T-helper 1 cell treated with Interleukin-12 subunit alpha and Interleukin-12 subunit beta and Interleukin-4 antibody, amounts not matched to agents 30 μg/mL and 1 μg/mL, for 36 hours (primary cell): ENCODE data around the gene CARD14.
"Not testable (repeated sequence)": the region's sequence is repeated elsewhere in the genome, so short reads cannot be mapped to it uniquely, and the experiment has no call there.

Source experiments
- H3K27ac Mint-ChIP-seq: one replicate; pipeline ENCODE4 v1.8.0; 2021; ENCODE audit warnings: mild to moderate bottlenecking, mixed read lengths
- H3K27me3 Mint-ChIP-seq: one replicate; pipeline ENCODE4 v1.8.0; 2021; ENCODE audit warnings: low read depth, mixed read lengths
- H3K36me3 Mint-ChIP-seq: one replicate; pipeline ENCODE4 v1.8.0; 2021; ENCODE audit warnings: low read depth, mixed read lengths
- H3K4me1 Mint-ChIP-seq: one replicate; pipeline ENCODE4 v1.8.0; 2021; ENCODE audit warnings: low read depth, mixed read lengths
- H3K4me3 Mint-ChIP-seq: one replicate; pipeline ENCODE4 v1.8.0; 2021; ENCODE audit warnings: mild to moderate bottlenecking, moderate library complexity, mixed read lengths
- H3K9me3 Mint-ChIP-seq: one replicate; pipeline ENCODE4 v1.8.0; 2021; ENCODE audit warnings: mixed read lengths

The CARD14 gene

DNA sequence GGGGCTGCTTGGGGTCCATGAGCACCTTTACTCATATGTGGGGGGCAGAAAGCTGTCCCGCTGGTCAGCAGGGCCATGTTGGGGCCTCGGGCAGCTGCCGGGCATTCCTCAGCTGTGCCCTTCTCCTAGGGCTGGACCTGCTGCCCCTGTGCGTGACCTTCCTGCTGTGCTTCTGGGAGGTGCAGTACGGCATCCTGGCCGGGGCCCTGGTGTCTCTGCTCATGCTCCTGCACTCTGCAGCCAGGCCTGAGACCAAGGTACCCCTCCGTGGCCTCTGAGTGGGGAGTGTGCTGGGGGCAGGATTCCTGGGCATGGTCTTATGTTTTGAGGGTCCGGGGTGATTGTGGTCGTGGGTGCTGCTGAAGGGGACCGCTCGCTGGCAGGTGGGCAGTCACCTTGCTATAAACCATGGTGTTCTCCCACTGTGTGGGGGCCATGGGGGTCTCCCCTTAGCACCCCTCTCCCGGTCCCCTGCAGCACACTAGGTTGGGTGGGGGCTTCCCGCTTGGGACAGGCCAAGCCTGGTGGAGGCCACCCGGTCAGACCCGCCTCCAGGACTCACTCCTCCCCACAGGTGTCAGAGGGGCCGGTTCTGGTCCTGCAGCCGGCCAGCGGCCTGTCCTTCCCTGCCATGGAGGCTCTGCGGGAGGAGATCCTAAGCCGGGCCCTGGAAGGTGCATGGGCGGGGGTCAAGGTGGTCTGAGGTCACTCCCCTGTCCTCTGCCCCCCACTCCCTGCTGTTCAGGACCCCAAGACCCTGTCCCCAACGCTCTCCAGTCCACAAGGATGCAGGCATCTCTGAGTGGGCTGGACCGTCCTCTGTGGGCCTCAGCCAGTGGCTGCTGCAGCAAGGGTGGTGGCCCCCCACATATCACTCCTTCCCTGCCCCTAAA, 78.4 kb downstream of the CARD14 start:
- Mint-ChIP-seq H3K9me3 (no peaks in the 10 kb centered on the region), H3K27ac (no peak overlapping the region), H3K4me1 (peaks cover 13% of the 10 kb centered on the region), H3K27me3 (no peaks in the 10 kb centered on the region), H3K4me3 (no peak overlapping the region), H3K36me3 (no peaks in the 10 kb centered on the region)

DNA sequence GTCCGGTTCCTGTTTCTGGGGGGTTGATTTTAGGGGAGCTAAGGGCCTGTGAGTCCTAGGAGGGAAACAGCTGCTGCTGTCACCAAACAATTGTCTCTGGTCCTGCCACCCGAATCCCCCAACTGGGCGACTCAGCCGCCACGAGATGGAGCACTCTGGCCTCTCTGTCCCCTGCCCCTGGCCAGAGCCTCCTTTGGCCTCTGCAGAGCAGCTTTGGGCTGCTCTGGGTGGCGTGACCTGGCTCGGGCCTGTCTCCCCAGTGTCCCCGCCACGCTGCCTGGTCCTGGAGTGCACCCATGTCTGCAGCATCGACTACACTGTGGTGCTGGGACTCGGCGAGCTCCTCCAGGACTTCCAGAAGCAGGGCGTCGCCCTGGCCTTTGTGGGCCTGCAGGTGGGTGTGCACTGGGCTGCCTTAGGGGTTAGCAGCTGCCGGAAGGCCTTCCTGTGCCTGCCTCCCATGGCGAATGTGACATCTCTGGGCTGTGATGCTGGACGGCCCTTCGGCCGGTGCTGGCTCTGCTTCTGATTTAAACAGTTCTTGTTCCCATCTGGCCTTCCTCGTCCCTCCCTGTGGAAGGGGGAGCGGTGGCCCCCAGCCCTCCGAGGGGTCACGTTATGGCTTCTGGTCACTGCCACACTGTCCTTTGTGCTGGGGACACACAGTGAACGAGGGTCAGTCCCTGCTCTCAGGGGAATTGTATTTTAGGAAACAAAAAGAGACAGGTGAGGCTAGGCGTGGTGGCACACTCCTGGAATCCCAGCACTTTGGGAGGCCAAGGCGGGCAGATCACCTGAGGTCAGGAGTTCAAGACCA, 79.3 kb downstream of the CARD14 start:
- H3K36me3 Mint-ChIP-seq = no peaks in the 10 kb centered on the region
- H3K4me1 Mint-ChIP-seq = peaks cover 17% of the 10 kb centered on the region
- no peak overlapping the region for H3K27ac Mint-ChIP-seq
- H3K4me3 Mint-ChIP-seq = no peak overlapping the region
- no peaks in the 10 kb centered on the region for H3K27me3 Mint-ChIP-seq
- no peaks in the 10 kb centered on the region for H3K9me3 Mint-ChIP-seq

GRCh38 chr17:80251966-80252365, 82.1 kb downstream of the CARD14 start:
- H3K9me3 Mint-ChIP-seq = no peaks in the 10 kb centered on the region
- H3K4me3 Mint-ChIP-seq = no peak overlapping the region
- no peaks in the 10 kb centered on the region for H3K27me3 Mint-ChIP-seq
- no peak overlapping the region for H3K27ac Mint-ChIP-seq
- H3K4me1 Mint-ChIP-seq = peaks cover 38% of the 10 kb centered on the region
- H3K36me3 Mint-ChIP-seq = peaks cover 4% of the 10 kb centered on the region

GRCh38 chr17:80252871-80253270, 83.0 kb downstream of the CARD14 start:
- Mint-ChIP-seq H3K9me3 (no peaks in the 10 kb centered on the region), H3K27me3 (no peaks in the 10 kb centered on the region), H3K4me3 (peak overlapping the region; percentile 32), H3K27ac (peak overlapping the region; percentile 61), H3K4me1 (peaks cover 43% of the 10 kb centered on the region), H3K36me3 (peaks cover 4% of the 10 kb centered on the region)

- H3K36me3 Mint-ChIP-seq = peaks cover 4% of the 10 kb centered on the region
- H3K4me1 Mint-ChIP-seq = peaks cover 53% of the 10 kb centered on the region
- H3K9me3 Mint-ChIP-seq = no peaks in the 10 kb centered on the region
- H3K4me3 Mint-ChIP-seq = peak overlapping the region; percentile 67
- no peaks in the 10 kb centered on the region for H3K27me3 Mint-ChIP-seq
- peak overlapping the region; percentile 94 for H3K27ac Mint-ChIP-seq
Measured at GRCh38 chr17:80253631-80254395, 84.0 kb downstream of the CARD14 start.

- Mint-ChIP-seq H3K27me3 (no peaks in the 10 kb centered on the region), H3K9me3 (no peaks in the 10 kb centered on the region), H3K27ac (peak overlapping the region; percentile 94), H3K4me1 (peaks cover 60% of the 10 kb centered on the region), H3K36me3 (peaks cover 5% of the 10 kb centered on the region), H3K4me3 (peak overlapping the region; percentile 67)
Measured at GRCh38 chr17:80254396-80255251, 84.8 kb downstream of the CARD14 start.

DNA sequence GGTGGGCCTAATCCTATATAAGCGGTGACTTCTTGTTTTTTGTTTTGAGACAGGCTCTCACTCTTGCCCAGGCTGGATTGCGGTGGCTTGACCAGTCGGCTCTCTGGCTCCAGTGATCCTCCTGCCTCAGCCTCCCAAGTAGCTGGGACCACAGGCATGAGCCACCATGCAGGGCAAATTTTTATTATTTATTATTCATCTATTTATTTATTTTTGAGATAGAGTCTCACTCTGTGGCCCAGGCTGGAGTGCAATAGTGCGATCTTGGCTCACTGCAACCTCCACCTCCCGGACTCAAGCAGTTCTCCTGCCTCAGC, 86.2 kb downstream of the CARD14 start:
- H3K27ac Mint-ChIP-seq = peak overlapping the region; percentile 94
- no peak overlapping the region for H3K4me3 Mint-ChIP-seq
- H3K36me3 Mint-ChIP-seq = peaks cover 7% of the 10 kb centered on the region
- H3K9me3 Mint-ChIP-seq = no peaks in the 10 kb centered on the region
- no peaks in the 10 kb centered on the region for H3K27me3 Mint-ChIP-seq
- peaks cover 62% of the 10 kb centered on the region for H3K4me1 Mint-ChIP-seq

- no peak overlapping the region for H3K4me3 Mint-ChIP-seq
Measured at GRCh38 chr17:80257716-80258213, 87.9 kb downstream of the CARD14 start.

DNA sequence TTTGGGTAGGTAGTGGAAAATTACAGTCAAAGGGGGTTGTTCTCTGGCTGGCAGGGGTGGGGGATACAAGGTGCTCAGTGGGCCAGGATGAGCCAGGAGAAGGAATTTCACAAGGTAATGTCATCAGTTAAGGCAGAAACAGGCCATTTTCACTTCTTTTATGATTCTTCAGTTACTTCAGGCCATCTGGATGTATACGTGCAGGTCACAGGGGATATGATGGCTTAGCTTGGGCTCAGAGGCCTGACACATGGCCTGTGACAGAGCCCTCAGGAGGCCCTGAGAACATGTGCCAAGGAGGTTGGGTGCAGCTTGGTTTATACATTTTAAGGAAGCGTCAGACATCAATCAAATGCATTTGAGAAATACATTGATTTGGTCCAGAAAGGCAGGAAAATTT, 88.5 kb downstream of the CARD14 start:
- peak overlapping the region; percentile 95 for H3K4me3 Mint-ChIP-seq
- H3K4me1 Mint-ChIP-seq = peaks cover 58% of the 10 kb centered on the region
- not testable (repeated sequence) for H3K27me3 Mint-ChIP-seq, H3K9me3 Mint-ChIP-seq
- H3K27ac Mint-ChIP-seq = peak overlapping the region; percentile 99
- H3K36me3 Mint-ChIP-seq = peaks cover 10% of the 10 kb centered on the region

More at GRCh38 chr17:80257716-80258213, 87.9 kb downstream of the CARD14 start:
- Mint-ChIP-seq H3K27me3 (no peaks in the 10 kb centered on the region), H3K9me3 (no peaks in the 10 kb centered on the region), H3K36me3 (peaks cover 10% of the 10 kb centered on the region), H3K27ac (peak overlapping the region; percentile 99), H3K4me1 (peaks cover 63% of the 10 kb centered on the region)
